Aorta (tissue), 5 donors: Measurements from ENCODE around the gene PLPP3. TPM values are rescaled to one million over a fixed set of nuclear protein-coding genes. Genes with fewer than 3 reads are reported as not detected.

Experiments used
- ATAC-seq: fragments of 200-7000 bp; cut with Tn5 transposase; one replicate; pipeline ENCODE4 v1.9.1; 2022; ENCODE audit warnings: moderate library complexity; ENCODE audit not compliant: low FRiP score
- DNase-seq, 2 donors: peaks; one replicate each; pipeline ENCODE4 v3.0.0-alpha.2; 2020
- H3K27ac ChIP-seq, 2 donors: one replicate each; pipeline ENCODE4 v1.5.1; 2013; ENCODE audit warnings: low read length in 2 of 2, mild to moderate bottlenecking in 2 of 2, moderate library complexity in 2 of 2, control low read depth in 1 of 2, inconsistent platforms in 1 of 2, low read depth in 1 of 2
- H3K27me3 ChIP-seq, 2 donors: one replicate each; pipeline ENCODE4 v1.6.1; 2013; ENCODE audit warnings: control low read depth in 1 of 2, low read length in 1 of 2, mild to moderate bottlenecking in 1 of 2, moderate library complexity in 1 of 2; ENCODE audit not compliant: insufficient read depth in 2 of 2, control insufficient read depth in 1 of 2
- H3K36me3 ChIP-seq, 2 donors: one replicate each; pipeline ENCODE4 v1.6.1; 2013; ENCODE audit warnings: control low read depth in 1 of 2, low read length in 1 of 2, mild to moderate bottlenecking in 1 of 2; ENCODE audit not compliant: insufficient read depth in 2 of 2, control insufficient read depth in 1 of 2
- H3K4me1 ChIP-seq, 2 donors: one replicate each; pipeline ENCODE4 v1.6.1; 2013; ENCODE audit warnings: low read length in 2 of 2, control low read depth in 1 of 2, mild to moderate bottlenecking in 1 of 2, moderate library complexity in 1 of 2; ENCODE audit not compliant: insufficient read depth in 2 of 2, control insufficient read depth in 1 of 2
- H3K4me3 ChIP-seq, 2 donors: one replicate each; pipeline ENCODE4 v1.5.1; 2013; ENCODE audit warnings: low read length in 2 of 2, control low read depth in 1 of 2, mild to moderate bottlenecking in 1 of 2
- H3K9me3 ChIP-seq: one replicate; pipeline ENCODE4 v1.6.1; 2013; ENCODE audit warnings: mild to moderate bottlenecking, low read length; ENCODE audit not compliant: control insufficient read depth
- WGBS, 2 donors: extraction: QIAGEN DNeasy Blood & Tissue Kit; methylation state at CpG; one replicate each; pipeline ENCODE4 v1.1.7; 2013; 5-methylcytosine and 5-hydroxymethylcytosine counted together
- intact Hi-C, 2 donors: fragments of 100-400 bp; cut with DNase I; formaldehyde crosslinking; loops; one replicate each; pipeline versions ENCODE4 v1.14.2 to v1.15.0; 2022
- polyA plus RNA-seq, 2 donors: library from polyadenylated mRNA; stranded (reverse); fragments of 200-250 nt; gene quantifications; one replicate each; pipeline ENCODE4 v1.2.3, GENCODE V29; 2013
- total RNA-seq, 2 donors: library from RNA; stranded (reverse); fragmentation: NEBNext Ultra II Directional; extraction: Animal tissue kit (Norgen Biotek cat#: 25700); gene quantifications; one replicate each; pipeline ENCODE4 v1.2.1, GENCODE V29; 2021
- donor health status: healthy with polysubstance abuse.
- donor health status: Bipolar disorder and iron deficiency.
- donor health status: DM: no; HTN: no; CAD: no.
- donor health status: DM: no; HTN: no; CAD: no.
- donor health status: DM: yes; HTN: yes; CAD: no.

Gene PLPP3
- total and polyA plus RNA-seq, 4 donors: 19.0 to 114 (median 94.2) TPM

- ATAC-seq (no peak), DNase-seq (no peak)
- Histone ChIP-seq H3K27ac (no peak overlapping the region), H3K4me1 (peaks cover 0 to 3% of the 10 kb centered on the region in 2 donors), H3K36me3 (peaks cover 3 to 10% of the 10 kb centered on the region in 2 donors), H3K9me3 (no peaks in the 10 kb centered on the region), H3K4me3 (no peak overlapping the region), H3K27me3 (no peaks in the 10 kb centered on the region)
- WGBS, 2 donors: 82 to 86% methylated on average over 10 of the region's 10 CpGs
- intact Hi-C loops: no loop called here
These were observed 83.8 kb downstream of the PLPP3 start for GRCh38 chr1:56495538-56495937.

- no peak for ATAC-seq
- H3K36me3 ChIP-seq: peaks cover 3 to 7% of the 10 kb centered on the region in 2 donors
- peaks cover 0 to 3% of the 10 kb centered on the region in 2 donors for H3K4me1 ChIP-seq
- no peak overlapping the region for H3K27ac ChIP-seq
- 83 to 88% methylated on average over 5 of the region's 5 CpGs for WGBS, 2 donors
- H3K4me3 ChIP-seq: no peak overlapping the region
- DNase-seq: no peak
- H3K9me3 ChIP-seq: no peaks in the 10 kb centered on the region
- intact Hi-C loops: no loop called here
- no peaks in the 10 kb centered on the region for H3K27me3 ChIP-seq
These were observed 85.1 kb downstream of the PLPP3 start for GRCh38 chr1:56494306-56494705.

- H3K36me3 ChIP-seq: peaks cover 3 to 7% of the 10 kb centered on the region in 2 donors
- H3K9me3 ChIP-seq: no peaks in the 10 kb centered on the region
- DNase-seq (no peak), ATAC-seq (no peak)
- 95 to 96% methylated on average over 2 of the region's 2 CpGs for WGBS, 2 donors
- intact Hi-C loops: no loop called here
- no peak overlapping the region for H3K27ac ChIP-seq
- peaks cover 0 to 3% of the 10 kb centered on the region in 2 donors for H3K4me1 ChIP-seq
- no peak overlapping the region for H3K4me3 ChIP-seq
- H3K27me3 ChIP-seq: no peaks in the 10 kb centered on the region
These were observed 85.5 kb downstream of the PLPP3 start for GRCh38 chr1:56493826-56494225.

GRCh38 chr1:56491441-56491840 is 87.9 kb downstream of the PLPP3 start:
- Histone ChIP-seq H3K9me3 (no peaks in the 10 kb centered on the region), H3K27me3 (no peaks in the 10 kb centered on the region), H3K27ac (no peak overlapping the region), H3K4me3 (no peak overlapping the region), H3K4me1 (peaks cover 0 to 3% of the 10 kb centered on the region in 2 donors), H3K36me3 (peaks cover 3 to 7% of the 10 kb centered on the region in 2 donors)
- intact Hi-C loops: no loop called here
- ATAC-seq (peak; percentile 54), DNase-seq (no peak)
- WGBS, 2 donors: 36 to 41% methylated on average over 5 of the region's 5 CpGs

- Histone ChIP-seq H3K4me1 (peaks cover 0 to 3% of the 10 kb centered on the region in 2 donors), H3K27ac (no peak overlapping the region), H3K27me3 (no peaks in the 10 kb centered on the region), H3K36me3 (peaks cover 0 to 3% of the 10 kb centered on the region in 2 donors), H3K9me3 (no peaks in the 10 kb centered on the region), H3K4me3 (no peak overlapping the region)
- ATAC-seq (no peak), DNase-seq (no peak)
- intact Hi-C loops: no loop called here
- WGBS, 2 donors: 86 to 88% methylated on average over 2 of the region's 2 CpGs
These were observed 88.7 kb downstream of the PLPP3 start for GRCh38 chr1:56490619-56491018.

GRCh38 chr1:56489695-56490094 is 89.7 kb downstream of the PLPP3 start:
- H3K4me1 ChIP-seq: peaks cover 0 to 3% of the 10 kb centered on the region in 2 donors
- ATAC-seq: no peak
- intact Hi-C loops: no loop called here
- no peak overlapping the region for H3K27ac ChIP-seq
- H3K27me3 ChIP-seq: no peaks in the 10 kb centered on the region
- H3K9me3 ChIP-seq: no peaks in the 10 kb centered on the region
- H3K4me3 ChIP-seq: no peak overlapping the region
- DNase-seq: no peak
- WGBS, 2 donors: 84 to 89% methylated on average over 8 of the region's 8 CpGs
- no peaks in the 10 kb centered on the region for H3K36me3 ChIP-seq

GRCh38 chr1:56484695-56485094 is 94.7 kb downstream of the PLPP3 start:
- H3K27ac ChIP-seq: no peak overlapping the region
- intact Hi-C loops: no loop called here
- H3K36me3 ChIP-seq: no peaks in the 10 kb centered on the region
- no peaks in the 10 kb centered on the region for H3K27me3 ChIP-seq
- H3K4me3 ChIP-seq: no peak overlapping the region
- H3K9me3 ChIP-seq: no peaks in the 10 kb centered on the region
- ATAC-seq: no peak
- H3K4me1 ChIP-seq: no peaks in the 10 kb centered on the region
- DNase-seq: no peak

- ATAC-seq (no peak), DNase-seq (no peak)
- Histone ChIP-seq H3K4me3 (no peak overlapping the region), H3K4me1 (no peaks in the 10 kb centered on the region), H3K9me3 (no peaks in the 10 kb centered on the region), H3K27me3 (no peaks in the 10 kb centered on the region), H3K27ac (no peak overlapping the region), H3K36me3 (no peaks in the 10 kb centered on the region)
- intact Hi-C loops: no loop called here
- 94 to 96% methylated on average over 1 of the region's 1 CpG for WGBS, 2 donors
These were observed 96.3 kb downstream of the PLPP3 start for GRCh38 chr1:56483104-56483503.

GRCh38 chr1:56482486-56482885 is 96.9 kb downstream of the PLPP3 start:
- Histone ChIP-seq H3K4me3 (no peak overlapping the region), H3K27me3 (no peaks in the 10 kb centered on the region), H3K9me3 (no peaks in the 10 kb centered on the region), H3K36me3 (no peaks in the 10 kb centered on the region), H3K4me1 (no peaks in the 10 kb centered on the region), H3K27ac (no peak overlapping the region)
- intact Hi-C loops: no loop called here
- ATAC-seq (no peak), DNase-seq (no peak)
- WGBS, 2 donors: 95 to 96% methylated on average over 1 of the region's 1 CpG
